GM12891 (cell line): ENCODE data around the gene ALPG.

Experiments used
- POLR2A ChIP-seq: IDR thresholded peaks from 2 replicates; pipeline ENCODE4 v1.6.1; 2011; ENCODE audit warnings: low read depth, low read length, control low read depth
- POLR2AphosphoS5 ChIP-seq: IDR thresholded peaks from 2 replicates; pipeline ENCODE4 v1.6.1; 2011; ENCODE audit warnings: low read depth, low read length, control low read depth

DNA sequence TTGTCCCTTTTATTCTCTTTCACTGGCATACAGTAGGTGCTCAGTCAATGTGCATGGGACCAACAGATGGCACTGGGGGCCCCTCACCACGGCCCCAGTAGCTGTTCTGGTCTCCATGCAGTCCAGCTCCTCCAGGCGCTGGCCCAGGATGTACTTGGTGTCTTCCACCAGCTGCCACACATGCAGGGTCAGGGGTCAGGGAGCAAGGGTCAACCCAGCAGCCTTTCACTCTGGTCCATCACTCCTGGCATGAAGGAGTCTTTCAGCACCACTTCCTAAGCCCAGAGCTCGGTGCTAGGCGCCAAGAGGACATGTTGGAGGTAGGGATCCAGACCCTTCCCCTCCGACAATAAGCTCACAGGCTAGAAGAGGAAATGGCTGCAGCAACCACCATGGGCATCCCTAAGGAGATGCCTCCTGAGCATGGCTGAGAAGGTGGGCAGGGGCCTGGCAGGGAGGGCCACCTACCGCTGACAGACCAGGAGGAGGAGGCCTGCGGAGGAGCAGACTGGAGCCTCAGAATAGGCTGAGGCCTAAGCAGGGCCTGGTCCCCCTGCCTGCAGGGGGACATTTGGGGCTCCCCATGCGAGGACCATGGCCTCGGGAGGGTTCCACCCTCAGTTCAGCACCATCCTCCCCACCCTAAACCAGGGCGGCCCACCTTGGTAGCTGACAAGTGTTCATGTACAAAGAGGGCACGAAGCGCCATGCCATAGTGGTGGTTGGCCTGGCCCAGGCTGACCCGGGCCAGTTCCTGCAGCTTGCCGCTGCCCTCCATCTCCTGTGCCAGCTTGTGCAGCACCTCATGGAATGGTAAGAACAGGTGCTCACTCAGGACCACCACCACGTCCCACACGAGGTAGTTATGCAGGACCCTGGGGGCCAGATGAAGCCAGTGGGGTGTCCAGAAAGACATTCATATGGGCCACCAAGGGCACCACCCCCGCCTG, 10.2 kb downstream of the ALPG start:
- TF ChIP-seq POLR2A: no peak
- no peak for TF ChIP-seq POLR2AphosphoS5
